Jurkat, Clone E6-1 (cell line): Measurements from ENCODE around the gene SAFB2.

Source experiments
- DNase-seq: peaks from one replicate; pipeline ENCODE4 v3.0.0-alpha.2; 2011; ENCODE audit warnings: low read depth, low spot score
- H3K4me3 ChIP-seq: 2 replicates; pipeline ENCODE4 v1.5.1; 2011; ENCODE audit warnings: mild to moderate bottlenecking, low read length, control low read depth, moderate library complexity

The SAFB2 gene

DNA sequence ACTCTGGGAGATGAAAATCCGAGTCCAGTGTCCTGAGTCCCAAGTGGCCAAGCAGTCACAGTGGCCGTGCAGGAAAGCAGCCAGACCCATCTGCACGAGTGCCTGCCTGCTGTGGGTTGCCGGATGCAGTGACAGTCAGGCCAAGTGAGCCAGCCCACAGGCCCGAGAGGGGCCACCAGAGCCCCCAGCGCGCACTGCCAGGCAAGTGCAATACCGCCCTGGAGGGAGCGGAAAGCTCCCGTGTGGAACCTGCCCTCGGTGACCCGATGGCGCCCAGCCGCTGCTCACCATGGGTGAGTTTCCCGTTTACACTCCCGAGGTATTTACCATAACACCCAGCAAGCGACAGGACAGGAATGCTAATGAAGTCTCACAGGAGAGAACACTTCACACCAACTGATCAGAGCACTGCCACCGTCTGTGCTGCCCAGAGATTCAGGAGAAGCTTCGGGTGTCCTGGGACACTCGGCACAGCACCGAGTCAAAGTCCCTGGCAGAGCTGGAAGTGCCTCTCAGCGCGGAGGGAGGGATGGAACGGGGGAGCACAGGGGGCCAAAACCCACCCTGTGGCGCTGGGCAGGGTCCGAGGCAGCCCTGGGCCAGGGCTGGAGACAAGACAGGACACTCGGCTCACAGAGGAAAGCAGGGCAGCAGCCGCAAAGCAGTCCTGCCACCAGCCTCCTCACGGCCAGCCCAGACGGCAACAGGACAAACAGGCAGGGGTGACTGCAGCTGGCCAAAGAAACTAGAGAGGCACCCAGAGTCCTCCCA lies 33.5 kb downstream of the SAFB2 start:
- DNase-seq, result no peak
- no peak overlapping the region for H3K4me3 ChIP-seq

DNA sequence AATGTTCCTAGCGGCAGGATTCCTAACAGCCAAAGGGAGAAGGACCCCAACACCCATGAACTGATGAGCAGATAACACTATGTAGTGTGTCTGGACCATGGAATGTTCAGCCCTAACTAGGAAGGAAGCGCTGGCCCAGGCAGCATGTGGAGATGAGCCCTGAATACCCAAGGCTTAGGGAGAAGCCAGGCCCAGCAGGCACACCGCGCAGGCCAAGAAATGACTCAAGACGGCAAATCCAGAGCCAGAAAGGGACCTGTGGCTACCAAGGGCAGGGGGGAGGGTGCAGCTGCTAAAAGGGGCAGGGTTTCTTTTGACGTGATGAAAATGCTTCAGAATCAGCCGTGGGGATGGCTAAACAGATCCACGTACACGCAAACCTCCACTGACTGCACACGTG lies 34.1 kb downstream of the SAFB2 start:
- DNase-seq, result no peak
- H3K4me3 ChIP-seq, result no peak overlapping the region

GRCh38 chr19:5587661-5588060 lies 34.9 kb downstream of the SAFB2 start:
- no peak overlapping the region for H3K4me3 ChIP-seq
- no peak for DNase-seq

GRCh38 chr19:5587071-5587455 lies 35.5 kb downstream of the SAFB2 start:
- DNase-seq, result no peak
- no peak overlapping the region for H3K4me3 ChIP-seq

DNA sequence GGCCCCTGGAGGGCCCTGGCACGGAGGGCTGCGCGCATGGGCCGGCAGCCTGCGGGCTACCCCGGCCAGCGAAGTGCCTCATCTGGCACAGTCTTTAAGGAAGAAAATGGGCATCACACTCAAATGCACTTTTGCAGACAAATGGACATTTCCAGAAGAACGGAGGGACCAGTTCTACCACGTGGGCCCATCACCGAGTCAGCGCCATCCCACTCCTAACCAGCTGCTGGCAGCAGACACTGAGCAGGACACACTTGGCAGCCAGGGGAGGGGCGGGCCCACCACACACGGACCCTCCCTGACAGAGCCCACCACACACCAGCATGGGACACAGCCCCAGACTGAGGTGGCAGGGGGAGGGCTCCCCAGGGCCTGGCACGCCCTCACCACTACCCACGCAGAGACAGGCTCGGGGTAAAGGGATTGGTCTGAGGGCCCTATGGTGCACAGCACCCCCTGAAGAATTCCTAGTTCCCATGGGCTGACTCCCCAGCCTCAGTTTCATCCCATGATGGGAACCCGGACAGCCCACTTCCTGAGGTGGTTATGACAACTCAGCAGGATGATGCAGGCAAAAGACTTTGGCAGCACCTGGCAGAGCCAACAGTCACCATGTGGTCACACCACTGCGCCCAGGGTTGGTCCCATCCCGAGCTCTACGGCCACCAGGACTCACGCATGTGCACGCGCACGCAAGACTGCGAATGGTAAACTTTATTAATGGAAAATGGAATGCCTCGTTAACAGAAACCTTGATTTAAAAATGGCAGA lies 36.1 kb downstream of the SAFB2 start:
- peak overlapping the region; percentile 37 for H3K4me3 ChIP-seq
- peak; percentile 72 for DNase-seq

GRCh38 chr19:5585461-5586299 lies 36.9 kb downstream of the SAFB2 start:
- H3K4me3 ChIP-seq, result peak overlapping the region; percentile 37
- DNase-seq, result peak; percentile 86

DNA sequence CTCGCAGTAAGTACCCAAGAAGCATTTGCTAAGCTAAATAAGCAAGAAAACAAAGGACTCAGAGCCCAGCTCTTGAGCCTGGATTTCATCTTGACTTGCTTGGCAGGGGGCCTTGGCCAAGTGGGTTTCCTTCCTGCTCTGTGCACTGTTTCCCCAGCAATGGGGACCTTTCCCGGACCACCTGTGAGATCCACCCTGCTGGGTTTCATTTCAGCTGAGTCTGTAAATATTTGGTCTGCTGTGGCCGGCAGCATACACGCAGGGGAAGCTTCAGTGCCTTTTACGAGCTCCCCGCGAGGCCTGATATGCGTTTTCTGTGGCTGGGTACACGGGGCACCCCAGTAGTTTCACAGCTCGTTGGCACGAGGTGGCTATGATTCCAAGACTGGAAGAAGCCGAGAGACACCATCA lies 42.4 kb downstream of the SAFB2 start:
- no peak overlapping the region for H3K4me3 ChIP-seq
- no peak for DNase-seq

DNA sequence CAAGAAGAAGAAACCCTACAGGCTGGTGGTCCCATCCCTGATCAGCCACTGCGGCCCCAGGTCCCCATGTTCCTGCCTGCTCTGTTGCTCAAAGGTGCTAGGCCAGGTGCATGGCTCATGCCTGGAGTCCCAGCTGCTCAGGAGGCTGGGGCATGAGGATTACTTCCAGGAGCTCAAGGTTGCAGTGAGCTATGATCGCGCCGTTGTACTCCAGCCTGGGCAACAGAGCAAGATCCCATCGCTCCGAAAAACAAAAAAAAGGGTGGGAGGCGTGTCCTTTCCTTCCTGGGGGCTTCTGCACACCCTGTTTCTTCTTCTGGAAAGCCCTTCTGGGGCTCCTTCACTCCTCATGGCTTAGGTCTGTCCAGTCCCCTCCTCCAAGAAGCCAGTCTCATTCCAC lies 42.9 kb downstream of the SAFB2 start:
- DNase-seq, result no peak
- no peak overlapping the region for H3K4me3 ChIP-seq

GRCh38 chr19:5579286-5579685 lies 43.3 kb downstream of the SAFB2 start:
- DNase-seq, result no peak
- H3K4me3 ChIP-seq, result no peak overlapping the region

DNA sequence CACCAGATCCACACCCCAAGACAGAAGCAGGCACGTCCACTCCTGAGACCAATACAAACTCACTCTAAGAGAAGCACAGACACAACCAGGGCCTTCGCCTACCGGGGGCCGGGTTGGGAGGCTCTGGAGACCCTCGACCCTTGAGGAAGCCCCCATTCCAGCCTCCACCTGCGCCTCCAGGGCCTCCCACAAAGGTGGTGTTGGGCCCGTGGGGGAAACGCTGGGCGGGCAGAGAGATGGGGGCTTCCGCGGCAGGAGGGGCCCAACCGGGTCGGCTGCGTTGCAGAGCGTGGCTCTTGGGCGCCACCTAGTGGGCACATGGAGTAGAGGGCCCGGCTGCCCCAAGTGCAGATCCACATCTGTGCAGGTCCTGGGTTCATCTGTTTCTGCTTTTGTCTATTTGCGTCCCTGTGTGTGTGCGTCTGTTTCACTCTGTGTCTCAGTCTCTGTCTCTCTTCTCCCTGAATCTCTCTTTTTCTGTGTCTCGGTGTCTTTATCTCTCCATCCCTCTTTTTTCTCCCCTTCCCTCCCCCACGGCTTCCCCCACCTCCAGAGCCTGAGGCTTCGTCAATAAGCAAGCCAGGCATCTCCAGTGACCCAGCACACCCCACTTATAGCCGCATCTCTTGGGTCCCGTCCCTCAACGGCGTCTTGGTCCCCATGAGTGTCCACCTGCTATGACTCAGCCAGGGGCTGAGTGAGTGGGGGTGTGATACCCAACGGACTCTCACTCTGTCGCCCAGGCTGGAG lies 44.3 kb downstream of the SAFB2 start:
- H3K4me3 ChIP-seq, result no peak overlapping the region
- peak; percentile 45 for DNase-seq

GRCh38 chr19:5575590-5575989 lies 47.0 kb downstream of the SAFB2 start:
- H3K4me3 ChIP-seq, result no peak overlapping the region

GRCh38 chr19:5572556-5573286 lies 49.9 kb downstream of the SAFB2 start:
- DNase-seq, result no peak

More at GRCh38 chr19:5575590-5575989, 47.0 kb downstream of the SAFB2 start:
- no peak for DNase-seq

DNA sequence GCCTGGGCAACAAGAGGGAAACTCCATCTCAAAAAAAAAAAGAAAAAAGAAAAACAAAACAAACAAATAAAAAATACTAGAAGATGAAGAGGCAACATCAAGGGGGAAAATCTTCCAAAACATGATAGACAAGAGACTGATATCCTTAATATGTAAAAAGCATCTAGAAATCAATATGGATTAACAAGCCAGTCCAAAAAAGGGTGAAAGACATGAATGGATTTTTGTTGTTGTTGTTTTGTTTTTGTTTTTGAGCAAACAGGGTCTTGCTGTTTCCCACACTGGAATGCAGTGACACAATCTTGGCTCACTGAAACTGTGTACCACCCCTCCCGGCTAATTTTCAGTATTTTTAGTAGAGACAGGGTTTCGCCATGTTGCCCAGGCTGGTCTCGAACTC lies 50.8 kb downstream of the SAFB2 start:
- no peak for DNase-seq

More at GRCh38 chr19:5572556-5573286, 49.9 kb downstream of the SAFB2 start:
- H3K4me3 ChIP-seq, result no peak overlapping the region

GRCh38 chr19:5567970-5568407 lies 54.6 kb downstream of the SAFB2 start:
- DNase-seq, result no peak
- H3K4me3 ChIP-seq, result no peak overlapping the region

More for the DNA sequence above, 50.8 kb downstream of the SAFB2 start:
- H3K4me3 ChIP-seq, result no peak overlapping the region

GRCh38 chr19:5567360-5567969 lies 55.1 kb downstream of the SAFB2 start, which contains the start of gene TINCR:
TINCR (minus strand) TSS chr19:5567953.
- H3K4me3 ChIP-seq, result no peak within 1 kb of the TSS
- no peak for DNase-seq

- H3K4me3 ChIP-seq, result no peak overlapping the region
- no peak for DNase-seq
Measured at GRCh38 chr19:5564930-5565329, 57.6 kb downstream of the SAFB2 start.

- no peak overlapping the region for H3K4me3 ChIP-seq
- no peak for DNase-seq
Measured at GRCh38 chr19:5563935-5564612, 58.5 kb downstream of the SAFB2 start.
